Astrocyte of the cerebellum (primary cell): ENCODE measurements around the gene SYNJ2.

Experiments used
- DNase-seq: peaks from one replicate; pipeline ENCODE4 v3.0.0-alpha.2; 2011; ENCODE audit warnings: low read depth
- H3K4me3 ChIP-seq: 2 replicates; pipeline ENCODE4 v1.5.1; 2011; ENCODE audit warnings: mild to moderate bottlenecking, low read depth, low read length, moderate library complexity
- CTCF ChIP-seq: IDR thresholded peaks from 2 replicates; pipeline ENCODE4 v1.5.1; 2012; ENCODE audit warnings: low read length, low read depth, moderate library complexity, mild to moderate bottlenecking; ENCODE audit errors: missing control alignments
- in situ Hi-C: cut with HindIII; loops from 2 replicates; pipeline ENCODE4 v1.10.0; 2017; ENCODE audit warnings: low sequenced_read_pairs

Gene SYNJ2

GRCh38 chr6:158095031-158095430 is 113.4 kb downstream of the SYNJ2 start:
- TF ChIP-seq CTCF = no peak
- no peak overlapping the region for H3K4me3 ChIP-seq
- no peak for DNase-seq
- in situ Hi-C loops = no loop called here

GRCh38 chr6:158095671-158096070 is 114.0 kb downstream of the SYNJ2 start:
- in situ Hi-C loops = no loop called here
- no peak for TF ChIP-seq CTCF

GRCh38 chr6:158103228-158103627 is 121.6 kb downstream of the SYNJ2 start:
- no peak for DNase-seq
- no peak overlapping the region for H3K4me3 ChIP-seq
- no peak for TF ChIP-seq CTCF
- in situ Hi-C loops = no loop called here

More at GRCh38 chr6:158095671-158096070, 114.0 kb downstream of the SYNJ2 start:
- H3K4me3 ChIP-seq = no peak overlapping the region
- no peak for DNase-seq

- H3K4me3 ChIP-seq = no peak overlapping the region
- DNase-seq = no peak
- TF ChIP-seq CTCF = no peak
- in situ Hi-C loops = no loop called here
These were observed 123.0 kb downstream of the SYNJ2 start for GRCh38 chr6:158104696-158105095.

- no peak overlapping the region for H3K4me3 ChIP-seq
- DNase-seq = no peak
- TF ChIP-seq CTCF = no peak
- in situ Hi-C loops = no loop called here
These were observed 128.1 kb downstream of the SYNJ2 start for GRCh38 chr6:158109748-158110147.

- DNase-seq = no peak
- no peak for TF ChIP-seq CTCF
- in situ Hi-C loops = no loop called here
- H3K4me3 ChIP-seq = no peak overlapping the region
These were observed 129.3 kb downstream of the SYNJ2 start for GRCh38 chr6:158110986-158111385.

- in situ Hi-C loops = no loop called here
- H3K4me3 ChIP-seq = no peak overlapping the region
- DNase-seq = no peak
- TF ChIP-seq CTCF = no peak
These were observed 130.3 kb downstream of the SYNJ2 start for GRCh38 chr6:158111987-158112386.
